H9 (cell line): Measurements from ENCODE around the gene DCDC2. TPM values are rescaled to one million over a fixed set of nuclear protein-coding genes. Genes with fewer than 3 reads are reported as not detected.

Source experiments
- DNase-seq: peaks from one replicate; pipeline ENCODE4 v3.0.0-alpha.2; 2017
- H2AFZ ChIP-seq: one replicate; pipeline ENCODE4 v1.6.1; 2013; ENCODE audit warnings: mild to moderate bottlenecking, low read length, control low read depth, moderate library complexity
- H2AK5ac ChIP-seq: 2 replicates; pipeline ENCODE4 v1.6.1; 2013; ENCODE audit warnings: low read length, control low read depth, mixed read lengths; ENCODE audit not compliant: insufficient read length
- H2BK120ac ChIP-seq: one replicate; pipeline ENCODE4 v1.6.1; 2013; ENCODE audit warnings: low read depth, mild to moderate bottlenecking, low read length, control low read depth, inconsistent platforms; ENCODE audit not compliant: poor library complexity, severe bottlenecking
- H2BK12ac ChIP-seq: 2 replicates; pipeline ENCODE4 v1.6.1; 2013; ENCODE audit warnings: low read length, control low read depth, mixed read lengths, low read depth; ENCODE audit not compliant: insufficient read length
- H2BK15ac ChIP-seq: 2 replicates; pipeline ENCODE4 v1.6.1; 2013; ENCODE audit warnings: low read depth, low read length, control low read depth
- H2BK20ac ChIP-seq: one replicate; pipeline ENCODE4 v1.6.1; 2013; ENCODE audit warnings: low read depth, mild to moderate bottlenecking, low read length, control low read depth, inconsistent platforms; ENCODE audit not compliant: poor library complexity, severe bottlenecking
- H2BK5ac ChIP-seq: 2 replicates; pipeline ENCODE4 v1.6.1; 2013; ENCODE audit warnings: low read length, control low read depth, mixed read lengths; ENCODE audit not compliant: insufficient read length
- H3K14ac ChIP-seq: 2 replicates; pipeline ENCODE4 v1.6.1; 2013; ENCODE audit warnings: low read length, control low read depth; ENCODE audit not compliant: insufficient read depth
- H3K18ac ChIP-seq: 2 replicates; pipeline ENCODE4 v1.6.1; 2013; ENCODE audit warnings: low read depth, mild to moderate bottlenecking, mixed read lengths, low read length, control low read depth; ENCODE audit not compliant: insufficient read length
- H3K23ac ChIP-seq: 2 replicates; pipeline ENCODE4 v1.6.1; 2013; ENCODE audit warnings: low read length, control low read depth, mixed read lengths, low read depth; ENCODE audit not compliant: insufficient read length
- H3K23me2 ChIP-seq: 2 replicates; pipeline ENCODE4 v1.6.1; 2013; ENCODE audit warnings: low read depth, mild to moderate bottlenecking, mixed read lengths, low read length, control low read depth; ENCODE audit not compliant: insufficient read length, poor library complexity, severe bottlenecking
- H3K27ac ChIP-seq: 2 replicates; pipeline ENCODE4 v1.5.1; 2013; ENCODE audit warnings: low read length, control low read depth, mixed read lengths, low read depth; ENCODE audit not compliant: insufficient read length
- H3K27me3 ChIP-seq: 2 replicates; pipeline ENCODE4 v1.6.1; 2013; ENCODE audit warnings: low read length, control low read depth, inconsistent platforms; ENCODE audit not compliant: insufficient read depth
- H3K4ac ChIP-seq: 2 replicates; pipeline ENCODE4 v1.6.1; 2013; ENCODE audit warnings: low read depth, mild to moderate bottlenecking, control low read depth, inconsistent platforms, low read length, moderate library complexity
- H3K4me1 ChIP-seq: 2 replicates; pipeline ENCODE4 v1.6.1; 2013; ENCODE audit warnings: low read length, control low read depth, inconsistent platforms; ENCODE audit not compliant: insufficient read depth
- H3K4me2 ChIP-seq: 2 replicates; pipeline ENCODE4 v1.6.1; 2013; ENCODE audit warnings: low read length, control low read depth, mixed read lengths; ENCODE audit not compliant: insufficient read length, insufficient read depth
- H3K56ac ChIP-seq: 2 replicates; pipeline ENCODE4 v1.6.1; 2013; ENCODE audit warnings: low read depth, mild to moderate bottlenecking, mixed read lengths, low read length, control low read depth; ENCODE audit not compliant: insufficient read length
- H3K79me1 ChIP-seq: 2 replicates; pipeline ENCODE4 v1.6.1; 2013; ENCODE audit warnings: low read depth, mild to moderate bottlenecking, moderate library complexity, low read length, control low read depth, inconsistent platforms; ENCODE audit not compliant: insufficient read depth, poor library complexity, severe bottlenecking
- H3K79me2 ChIP-seq: 2 replicates; pipeline ENCODE4 v1.6.1; 2013; ENCODE audit warnings: low read length, control low read depth, inconsistent platforms; ENCODE audit not compliant: insufficient read depth
- H3K9ac ChIP-seq: 2 replicates; pipeline ENCODE4 v1.6.1; 2013; ENCODE audit warnings: low read length, control low read depth, mixed read lengths; ENCODE audit not compliant: insufficient read length; ENCODE audit errors: extremely low read depth
- H3K9me3 ChIP-seq: one replicate; pipeline ENCODE4 v1.6.1; 2013; ENCODE audit warnings: low read depth, low read length, inconsistent platforms; ENCODE audit not compliant: control insufficient read depth
- H3T11ph ChIP-seq: one replicate; pipeline ENCODE4 v1.6.1; 2013; ENCODE audit warnings: mild to moderate bottlenecking, low read length, control low read depth, inconsistent platforms
- H4K20me1 ChIP-seq: one replicate; pipeline ENCODE4 v1.6.1; 2013; ENCODE audit not compliant: control insufficient read depth, insufficient read length, insufficient read depth
- H4K5ac ChIP-seq: 2 replicates; pipeline ENCODE4 v1.6.1; 2013; ENCODE audit warnings: low read depth, mild to moderate bottlenecking, mixed read lengths, low read length, control low read depth; ENCODE audit not compliant: insufficient read length
- H4K8ac ChIP-seq: replicated peaks from 2 replicates; pipeline ENCODE4 v1.6.1; 2013; ENCODE audit warnings: low read length, control low read depth, mixed read lengths, low read depth; ENCODE audit not compliant: insufficient read length
- H4K91ac ChIP-seq: 2 replicates; pipeline ENCODE4 v1.6.1; 2013; ENCODE audit warnings: low read depth, mild to moderate bottlenecking, moderate library complexity, mixed read lengths, low read length, control low read depth; ENCODE audit not compliant: insufficient read length
- H3K27ac Mint-ChIP-seq, 3 experiments: 2 replicates in 2 of 3; 3 replicates in 1 of 3; pipeline ENCODE4 v1.8.0; 2020 to 2021; ENCODE audit warnings: mixed read lengths in 3 of 3, mild to moderate bottlenecking in 1 of 3, moderate library complexity in 1 of 3
- H3K27me3 Mint-ChIP-seq: 2 replicates; pipeline ENCODE4 v1.8.0; 2021; ENCODE audit warnings: low read depth, mild to moderate bottlenecking, moderate library complexity, mixed read lengths
- H3K36me3 Mint-ChIP-seq, 3 experiments: 2 replicates in 2 of 3; 3 replicates in 1 of 3; pipeline ENCODE4 v1.8.0; 2020 to 2021; ENCODE audit warnings: low read depth in 3 of 3, mixed read lengths in 3 of 3; ENCODE audit not compliant: insufficient read depth in 1 of 3
- H3K4me1 Mint-ChIP-seq, 2 experiments: 2 replicates each; pipeline ENCODE4 v1.8.0; 2020; ENCODE audit warnings: mixed read lengths in 2 of 2
- H3K4me3 Mint-ChIP-seq, 2 experiments: 2 replicates in 1 of 2; 3 replicates in 1 of 2; pipeline ENCODE4 v1.8.0; 2020 to 2021; ENCODE audit warnings: mild to moderate bottlenecking in 2 of 2, mixed read lengths in 2 of 2, moderate library complexity in 1 of 2
- H3K9me3 Mint-ChIP-seq, 2 experiments: 2 replicates in 1 of 2; 3 replicates in 1 of 2; pipeline ENCODE4 v1.8.0; 2020; ENCODE audit warnings: mild to moderate bottlenecking in 2 of 2, mixed read lengths in 2 of 2, moderate library complexity in 1 of 2
- WGBS: extraction: QIAGEN DNeasy Blood & Tissue Kit; methylation state at CpG from one replicate; pipeline ENCODE4 v1.1.7; 2013; ENCODE audit warnings: missing lambda C conversion rate, low lambda C conversion rate, mixed read lengths; ENCODE audit not compliant: insufficient read length; ENCODE audit errors: extremely low coverage; 5-methylcytosine and 5-hydroxymethylcytosine counted together
- total RNA-seq: library from RNA; stranded (reverse); gene quantifications from 2 replicates; pipeline ENCODE4 v1.2.1, GENCODE V29; 2021
- TF ChIP-seq, protein P1 (sequence below): fragments of 200-600 bp; sonication (generic); conservative IDR thresholded peaks from 3 replicates; pipeline ENCODE4 v1.8.0; 2021; ENCODE audit warnings: antibody characterized with exemption, mild to moderate bottlenecking

Gene DCDC2
- total RNA-seq, 1 experiment from 2014 or later, result 0.59 TPM

DNA sequence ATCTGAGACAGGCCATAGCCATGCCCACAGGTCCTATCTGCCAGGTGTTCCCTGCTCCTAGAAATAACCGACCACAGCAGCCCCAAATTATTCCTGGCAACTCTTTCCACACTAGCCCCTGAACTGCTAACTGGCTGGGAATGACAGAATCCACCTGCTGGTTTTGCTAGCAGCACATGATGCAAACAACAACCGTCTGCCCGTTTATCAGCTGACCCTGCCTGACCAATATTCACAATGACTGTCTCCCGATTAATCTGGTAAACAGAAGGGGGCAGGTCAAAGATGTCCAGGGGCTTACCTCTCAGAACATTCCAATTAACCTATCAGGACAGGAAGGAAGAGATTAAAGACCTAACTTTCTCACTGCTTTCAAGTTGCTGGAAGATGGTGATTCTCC is 130.3 kb downstream of the DCDC2 start:
- Histone ChIP-seq H4K8ac (no peak overlapping the region), H3K27me3 (no peaks in the 10 kb centered on the region), H2AFZ (no peak overlapping the region), H3K79me2 (no peaks in the 10 kb centered on the region), H2BK15ac (no peak overlapping the region), H3K18ac (no peak overlapping the region), H3K56ac (no peak overlapping the region), H3K27ac (no peak overlapping the region), H4K91ac (no peak overlapping the region), H2BK12ac (no peak overlapping the region), H4K5ac (no peak overlapping the region), H3K4me2 (no peak overlapping the region), H3K4ac (no peak overlapping the region), H2AK5ac (no peak overlapping the region), H4K20me1 (no peaks in the 10 kb centered on the region), H3K9me3 (no peaks in the 10 kb centered on the region), H3K14ac (no peak overlapping the region), H3T11ph (no peak overlapping the region), H2BK20ac (no peak overlapping the region), H3K23me2 (no peaks in the 10 kb centered on the region), H2BK120ac (no peak overlapping the region), H3K4me1 (peaks cover 3% of the 10 kb centered on the region; the same call in 1 of the 2 replicates), H3K23ac (no peak overlapping the region), H2BK5ac (no peak overlapping the region), H3K9ac (no peak overlapping the region), H3K79me1 (no peaks in the 10 kb centered on the region)
- TF ChIP-seq, protein P1, sequence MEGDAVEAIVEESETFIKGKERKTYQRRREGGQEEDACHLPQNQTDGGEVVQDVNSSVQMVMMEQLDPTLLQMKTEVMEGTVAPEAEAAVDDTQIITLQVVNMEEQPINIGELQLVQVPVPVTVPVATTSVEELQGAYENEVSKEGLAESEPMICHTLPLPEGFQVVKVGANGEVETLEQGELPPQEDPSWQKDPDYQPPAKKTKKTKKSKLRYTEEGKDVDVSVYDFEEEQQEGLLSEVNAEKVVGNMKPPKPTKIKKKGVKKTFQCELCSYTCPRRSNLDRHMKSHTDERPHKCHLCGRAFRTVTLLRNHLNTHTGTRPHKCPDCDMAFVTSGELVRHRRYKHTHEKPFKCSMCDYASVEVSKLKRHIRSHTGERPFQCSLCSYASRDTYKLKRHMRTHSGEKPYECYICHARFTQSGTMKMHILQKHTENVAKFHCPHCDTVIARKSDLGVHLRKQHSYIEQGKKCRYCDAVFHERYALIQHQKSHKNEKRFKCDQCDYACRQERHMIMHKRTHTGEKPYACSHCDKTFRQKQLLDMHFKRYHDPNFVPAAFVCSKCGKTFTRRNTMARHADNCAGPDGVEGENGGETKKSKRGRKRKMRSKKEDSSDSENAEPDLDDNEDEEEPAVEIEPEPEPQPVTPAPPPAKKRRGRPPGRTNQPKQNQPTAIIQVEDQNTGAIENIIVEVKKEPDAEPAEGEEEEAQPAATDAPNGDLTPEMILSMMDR, result no peak
- Mint-ChIP-seq H3K4me3 (no peak overlapping the region), H3K27me3 (no peaks in the 10 kb centered on the region), H3K9me3 (no peaks in the 10 kb centered on the region), H3K36me3 (no peaks in the 10 kb centered on the region), H3K4me1 (peaks cover 24 to 26% of the 10 kb centered on the region in 2 experiments), H3K27ac (peak overlapping the region in 1 of 3 experiments; percentile 5; a peak in 1 of 7 replicates)
- DNase-seq, result no peak
- WGBS, result no CpG with 5 or more reads among the region's 4 CpGs
